Measurements from ENCODE around the gene SIGLEC10. TPM values are rescaled to one million over a fixed set of nuclear protein-coding genes. Genes with fewer than 3 reads are reported as not detected.

The SIGLEC10 gene
- total and polyA plus RNA-seq, 9 of the 15 experiments (the other 6 are each of a cell fraction or from before 2014, with no cell fraction given) = 0.10 to 1.8 (median 0.82) TPM

DNA sequence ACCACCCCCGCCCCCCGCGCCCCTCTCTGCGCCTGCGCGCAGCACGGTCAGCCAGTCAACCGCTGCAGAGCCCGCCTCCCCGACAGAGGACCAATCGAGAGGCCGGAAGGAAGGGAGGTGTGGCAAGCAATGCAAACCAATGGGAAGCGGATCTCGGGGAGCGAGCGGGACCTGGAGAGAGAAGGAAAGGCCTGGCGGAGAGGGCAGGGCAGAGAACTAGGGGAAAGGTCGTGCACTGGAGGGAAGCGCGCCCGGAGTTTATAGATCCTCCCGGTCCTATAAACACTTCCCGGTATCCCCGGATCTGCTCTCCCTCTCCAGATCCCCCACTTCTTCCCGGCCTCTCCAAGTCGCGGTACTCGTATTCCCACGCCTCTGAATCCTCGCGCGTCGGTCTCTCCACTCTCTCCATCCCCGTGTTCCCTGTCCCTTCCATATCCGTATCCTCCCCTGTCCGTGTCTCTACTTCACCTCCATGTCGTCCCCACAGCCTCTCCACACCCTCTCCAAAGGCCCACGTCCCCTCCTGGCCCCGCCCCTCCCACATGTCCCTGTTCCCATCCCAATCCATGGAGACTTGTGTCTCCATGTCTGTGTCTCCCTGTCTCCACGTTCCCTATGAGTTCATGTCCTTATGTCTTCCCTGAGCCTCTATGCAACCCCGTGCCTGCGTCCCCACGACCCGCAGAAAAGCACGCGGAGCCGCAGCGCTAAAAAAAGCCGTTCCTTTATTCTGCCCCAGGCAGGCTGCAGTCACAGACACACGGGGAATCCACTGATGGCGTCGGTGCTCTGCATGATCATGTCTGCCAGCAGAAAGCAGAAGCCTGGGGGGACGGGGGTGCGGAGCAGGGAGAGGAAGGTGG, 50.8 kb downstream of the SIGLEC10 start (continued):
- no peak for TF ChIP-seq RNF219 (CRISPR knock-in tag; IDR thresholded peaks at IDR 0.05)
- peak; percentile 60 for TF ChIP-seq CC2D1A (IDR thresholded peaks at IDR 0.05)
- TF ChIP-seq ILF3 (IDR thresholded peaks at IDR 0.05; ENCODE audit: borderline replicate concordance) = peak; percentile 65; the same call in 1 of the 2 replicates
- TF ChIP-seq ZNF431 (CRISPR knock-in tag; IDR thresholded peaks at IDR 0.05) = peak; percentile 42; the same call in 1 of the 2 replicates
- TF ChIP-seq U2AF1 (optimal IDR thresholded peaks at IDR 0.05; ENCODE audit: low read depth, low read length) = no peak
- TF ChIP-seq KHSRP (IDR thresholded peaks at IDR 0.05) = peak; percentile 21; the same call in 1 of the 2 replicates
- TF ChIP-seq IRF2 (CRISPR knock-in tag; IDR thresholded peaks at IDR 0.05) = no peak
- TF ChIP-seq, protein P1, sequence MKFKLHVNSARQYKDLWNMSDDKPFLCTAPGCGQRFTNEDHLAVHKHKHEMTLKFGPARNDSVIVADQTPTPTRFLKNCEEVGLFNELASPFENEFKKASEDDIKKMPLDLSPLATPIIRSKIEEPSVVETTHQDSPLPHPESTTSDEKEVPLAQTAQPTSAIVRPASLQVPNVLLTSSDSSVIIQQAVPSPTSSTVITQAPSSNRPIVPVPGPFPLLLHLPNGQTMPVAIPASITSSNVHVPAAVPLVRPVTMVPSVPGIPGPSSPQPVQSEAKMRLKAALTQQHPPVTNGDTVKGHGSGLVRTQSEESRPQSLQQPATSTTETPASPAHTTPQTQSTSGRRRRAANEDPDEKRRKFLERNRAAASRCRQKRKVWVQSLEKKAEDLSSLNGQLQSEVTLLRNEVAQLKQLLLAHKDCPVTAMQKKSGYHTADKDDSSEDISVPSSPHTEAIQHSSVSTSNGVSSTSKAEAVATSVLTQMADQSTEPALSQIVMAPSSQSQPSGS (CRISPR knock-in tag; IDR thresholded peaks at IDR 0.05) = no peak
- TF ChIP-seq, protein P2, sequence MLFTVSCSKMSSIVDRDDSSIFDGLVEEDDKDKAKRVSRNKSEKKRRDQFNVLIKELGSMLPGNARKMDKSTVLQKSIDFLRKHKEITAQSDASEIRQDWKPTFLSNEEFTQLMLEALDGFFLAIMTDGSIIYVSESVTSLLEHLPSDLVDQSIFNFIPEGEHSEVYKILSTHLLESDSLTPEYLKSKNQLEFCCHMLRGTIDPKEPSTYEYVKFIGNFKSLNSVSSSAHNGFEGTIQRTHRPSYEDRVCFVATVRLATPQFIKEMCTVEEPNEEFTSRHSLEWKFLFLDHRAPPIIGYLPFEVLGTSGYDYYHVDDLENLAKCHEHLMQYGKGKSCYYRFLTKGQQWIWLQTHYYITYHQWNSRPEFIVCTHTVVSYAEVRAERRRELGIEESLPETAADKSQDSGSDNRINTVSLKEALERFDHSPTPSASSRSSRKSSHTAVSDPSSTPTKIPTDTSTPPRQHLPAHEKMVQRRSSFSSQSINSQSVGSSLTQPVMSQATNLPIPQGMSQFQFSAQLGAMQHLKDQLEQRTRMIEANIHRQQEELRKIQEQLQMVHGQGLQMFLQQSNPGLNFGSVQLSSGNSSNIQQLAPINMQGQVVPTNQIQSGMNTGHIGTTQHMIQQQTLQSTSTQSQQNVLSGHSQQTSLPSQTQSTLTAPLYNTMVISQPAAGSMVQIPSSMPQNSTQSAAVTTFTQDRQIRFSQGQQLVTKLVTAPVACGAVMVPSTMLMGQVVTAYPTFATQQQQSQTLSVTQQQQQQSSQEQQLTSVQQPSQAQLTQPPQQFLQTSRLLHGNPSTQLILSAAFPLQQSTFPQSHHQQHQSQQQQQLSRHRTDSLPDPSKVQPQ (CRISPR knock-in tag; IDR thresholded peaks at IDR 0.05; ENCODE audit: borderline replicate concordance) = no peak
- no peak for TF ChIP-seq ZNF584 (CRISPR knock-in tag; IDR thresholded peaks at IDR 0.05; ENCODE audit: low read depth)
- TF ChIP-seq MEF2A (IDR thresholded peaks at IDR 0.05; ENCODE audit: control insufficient read depth, low read depth, low read length) = no peak
- TF ChIP-seq BDP1 (IDR thresholded peaks at IDR 0.05; ENCODE audit: insufficient read depth, insufficient read length) = no peak
- TF ChIP-seq, protein P3, sequence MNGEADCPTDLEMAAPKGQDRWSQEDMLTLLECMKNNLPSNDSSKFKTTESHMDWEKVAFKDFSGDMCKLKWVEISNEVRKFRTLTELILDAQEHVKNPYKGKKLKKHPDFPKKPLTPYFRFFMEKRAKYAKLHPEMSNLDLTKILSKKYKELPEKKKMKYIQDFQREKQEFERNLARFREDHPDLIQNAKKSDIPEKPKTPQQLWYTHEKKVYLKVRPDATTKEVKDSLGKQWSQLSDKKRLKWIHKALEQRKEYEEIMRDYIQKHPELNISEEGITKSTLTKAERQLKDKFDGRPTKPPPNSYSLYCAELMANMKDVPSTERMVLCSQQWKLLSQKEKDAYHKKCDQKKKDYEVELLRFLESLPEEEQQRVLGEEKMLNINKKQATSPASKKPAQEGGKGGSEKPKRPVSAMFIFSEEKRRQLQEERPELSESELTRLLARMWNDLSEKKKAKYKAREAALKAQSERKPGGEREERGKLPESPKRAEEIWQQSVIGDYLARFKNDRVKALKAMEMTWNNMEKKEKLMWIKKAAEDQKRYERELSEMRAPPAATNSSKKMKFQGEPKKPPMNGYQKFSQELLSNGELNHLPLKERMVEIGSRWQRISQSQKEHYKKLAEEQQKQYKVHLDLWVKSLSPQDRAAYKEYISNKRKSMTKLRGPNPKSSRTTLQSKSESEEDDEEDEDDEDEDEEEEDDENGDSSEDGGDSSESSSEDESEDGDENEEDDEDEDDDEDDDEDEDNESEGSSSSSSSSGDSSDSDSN (IDR thresholded peaks at IDR 0.05; ENCODE audit: borderline replicate concordance in 1 of 2, low read depth in 2 of 2, low read length in 2 of 2) = peak in 1 of 2 experiments; percentile 45; a peak in 1 of 4 replicates
- peak; percentile 53 for TF ChIP-seq FOS (IDR thresholded peaks at IDR 0.05; ENCODE audit: extremely low read depth, insufficient read length)
- TF ChIP-seq ZFX (CRISPR knock-in tag; IDR thresholded peaks at IDR 0.05) = peak; percentile 32; the same call in 1 of the 2 replicates

All from K562 (cell line).